Subcutaneous adipose tissue (tissue), 4 donors: ENCODE data around the gene BICRA. TPM values are rescaled to one million over a fixed set of nuclear protein-coding genes. Genes with fewer than 3 reads are reported as not detected.

Experiments
- CTCF ChIP-seq: fragments of 450-650 bp; IDR thresholded peaks from one replicate; pipeline ENCODE4 v1.5.1; 2016; ENCODE audit warnings: low read depth, mild to moderate bottlenecking, control low read depth, antibody characterized with exemption, moderate library complexity
- total RNA-seq, 4 donors: library from RNA; depleted of rRNA; stranded (reverse); fragments of >200 nt; gene quantifications; one replicate each; pipeline ENCODE4 v1.1.0, GENCODE V29; 2016

The BICRA gene
- 10 to 100 TPM in 2 of 4 donors, 1 to 10 TPM in 2; 5.1 to 13.2 (median 8.8) TPM for total RNA-seq

DNA sequence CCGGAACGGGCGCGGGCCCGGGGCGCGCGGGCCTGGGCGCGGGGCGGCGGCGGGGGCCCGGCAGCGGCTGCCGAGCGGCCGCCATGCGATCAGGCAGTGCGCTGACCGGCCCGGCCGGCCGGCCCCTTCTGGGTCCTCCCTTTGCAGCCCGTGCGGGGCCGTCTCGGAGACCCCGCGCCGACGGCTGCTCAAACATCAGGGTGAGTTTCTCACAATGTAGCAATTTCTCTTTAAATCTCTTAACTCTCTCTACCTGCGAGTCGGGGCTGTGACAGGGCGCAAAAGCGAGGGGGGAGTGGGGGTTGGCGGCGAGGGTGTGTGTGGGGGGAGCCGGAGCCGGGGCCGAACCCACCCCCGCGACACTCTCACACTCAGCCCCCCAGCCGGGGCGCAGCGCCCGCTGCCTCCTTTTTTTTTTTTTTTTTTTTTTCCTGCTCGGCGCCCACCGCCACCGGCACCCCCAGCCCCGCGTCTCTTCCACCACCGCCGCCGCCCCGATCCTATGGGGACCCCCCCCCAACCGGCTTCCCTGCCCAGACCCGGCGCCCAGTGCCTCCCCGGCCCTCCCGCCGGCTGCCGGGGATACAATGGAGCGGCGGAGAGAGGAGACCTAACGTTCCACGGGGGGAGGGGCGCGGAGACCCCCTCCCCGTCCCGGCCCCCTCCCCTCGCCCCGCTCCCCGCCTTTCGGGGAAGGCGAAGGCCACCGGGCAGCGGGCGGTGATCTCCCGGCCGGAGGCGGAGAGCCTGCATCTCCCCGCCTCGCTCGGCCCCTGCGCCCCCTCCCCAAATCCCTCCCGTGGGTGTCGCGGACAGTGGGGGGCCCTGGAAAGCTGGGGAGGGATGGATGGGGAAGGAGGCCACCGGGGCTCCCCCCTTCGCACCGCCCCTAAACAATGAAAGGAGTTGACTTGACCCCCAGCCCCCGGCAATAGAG is at the start of gene BICRA:
BICRA (plus strand) TSS at position 166 of the 937 bp plus-strand sequence. CDS start 64,441 bp downstream, outside the sequence.
- TF ChIP-seq CTCF = no peak

DNA sequence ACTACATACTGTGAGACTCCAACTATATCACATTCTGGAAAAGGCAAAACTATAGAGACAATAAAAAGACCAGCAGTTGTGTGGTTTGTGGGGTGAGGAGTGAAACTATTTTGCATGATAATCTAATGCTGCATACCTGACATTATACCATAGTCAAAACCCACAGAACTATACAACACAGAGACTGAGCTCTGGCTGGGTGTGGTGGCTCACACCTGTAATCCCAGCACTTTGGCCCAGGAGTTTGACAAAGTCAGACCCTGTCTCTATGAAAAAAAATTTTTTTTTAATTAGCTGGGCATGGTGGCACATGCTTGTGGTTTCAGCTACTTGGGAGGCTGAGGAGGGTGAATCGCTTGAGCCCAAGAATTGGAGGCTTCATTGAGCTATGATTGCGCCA is 47.9 kb upstream of the BICRA start:
- no peak for TF ChIP-seq CTCF

GRCh38 chr19:47561440-47562057 is 47.4 kb upstream of the BICRA start:
- TF ChIP-seq CTCF = no peak

GRCh38 chr19:47564081-47564480 is 44.9 kb upstream of the BICRA start:
- TF ChIP-seq CTCF = no peak

DNA sequence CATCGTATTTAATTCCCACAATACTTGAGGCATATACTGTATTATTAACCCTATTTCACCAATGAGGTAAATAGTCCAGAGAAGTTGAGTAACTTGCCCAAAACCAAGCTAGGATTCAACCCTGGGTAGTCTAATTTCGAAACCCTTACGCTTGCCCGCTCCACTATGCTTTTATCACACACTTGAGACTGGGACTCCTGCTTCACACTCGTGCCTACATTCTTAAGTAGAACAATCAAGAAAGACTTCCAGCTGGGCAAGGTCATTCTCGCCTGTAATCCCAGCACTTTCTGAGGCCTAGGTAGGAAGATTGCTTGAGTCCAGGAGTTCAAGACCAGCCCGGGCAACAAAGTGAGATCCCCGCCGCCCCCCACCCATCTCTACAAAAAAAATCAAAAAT is 39.6 kb upstream of the BICRA start:
- TF ChIP-seq CTCF = no peak

DNA sequence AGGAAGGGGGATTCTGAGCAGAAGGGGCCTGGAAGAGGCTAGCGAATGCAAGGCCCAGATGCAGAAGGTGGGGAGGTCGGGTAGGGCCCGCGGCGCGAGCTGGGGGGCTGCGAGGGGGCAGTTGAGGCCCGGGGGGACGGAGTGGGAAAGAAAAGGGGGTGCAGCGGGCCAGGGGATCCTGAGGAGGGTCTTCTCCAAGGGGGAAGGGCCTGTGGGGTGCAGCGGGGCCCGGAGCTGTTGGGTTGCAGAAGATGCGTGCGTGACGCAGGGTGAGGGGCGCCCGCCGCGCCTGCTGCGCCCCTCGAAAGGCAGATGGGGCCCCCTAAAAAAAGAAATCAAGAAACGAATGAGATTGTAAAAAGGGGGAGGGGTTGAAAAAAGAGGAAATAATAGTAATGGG is 36.3 kb upstream of the BICRA start:
- TF ChIP-seq CTCF = no peak
